NB4 (cell line): ENCODE results near the gene CCDC33.

Experiments used
- DNase-seq: peaks from one replicate; pipeline ENCODE4 v3.0.0; 2010; ENCODE audit warnings: low read depth
- H3K4me3 ChIP-seq: one replicate; pipeline ENCODE4 v1.5.1; 2011; ENCODE audit warnings: mild to moderate bottlenecking, low read depth, low read length, moderate library complexity
- MYC ChIP-seq: IDR thresholded peaks from 2 replicates; pipeline ENCODE4 v1.6.1; 2011; ENCODE audit warnings: low read depth, low read length
- POLR2A ChIP-seq: IDR thresholded peaks from 2 replicates; pipeline ENCODE4 v1.6.1; 2011; ENCODE audit warnings: mild to moderate bottlenecking; ENCODE audit not compliant: insufficient read length; ENCODE audit errors: extremely low read depth
- TF ChIP-seq, protein P1 (sequence below): IDR thresholded peaks from 2 replicates; pipeline ENCODE4 v1.6.1; 2011; ENCODE audit warnings: low read depth, low read length
- TF ChIP-seq, protein P2 (sequence below): IDR thresholded peaks from one replicate; pipeline ENCODE4 v1.5.1; 2012; ENCODE audit warnings: low read depth, low read length

The CCDC33 gene

DNA sequence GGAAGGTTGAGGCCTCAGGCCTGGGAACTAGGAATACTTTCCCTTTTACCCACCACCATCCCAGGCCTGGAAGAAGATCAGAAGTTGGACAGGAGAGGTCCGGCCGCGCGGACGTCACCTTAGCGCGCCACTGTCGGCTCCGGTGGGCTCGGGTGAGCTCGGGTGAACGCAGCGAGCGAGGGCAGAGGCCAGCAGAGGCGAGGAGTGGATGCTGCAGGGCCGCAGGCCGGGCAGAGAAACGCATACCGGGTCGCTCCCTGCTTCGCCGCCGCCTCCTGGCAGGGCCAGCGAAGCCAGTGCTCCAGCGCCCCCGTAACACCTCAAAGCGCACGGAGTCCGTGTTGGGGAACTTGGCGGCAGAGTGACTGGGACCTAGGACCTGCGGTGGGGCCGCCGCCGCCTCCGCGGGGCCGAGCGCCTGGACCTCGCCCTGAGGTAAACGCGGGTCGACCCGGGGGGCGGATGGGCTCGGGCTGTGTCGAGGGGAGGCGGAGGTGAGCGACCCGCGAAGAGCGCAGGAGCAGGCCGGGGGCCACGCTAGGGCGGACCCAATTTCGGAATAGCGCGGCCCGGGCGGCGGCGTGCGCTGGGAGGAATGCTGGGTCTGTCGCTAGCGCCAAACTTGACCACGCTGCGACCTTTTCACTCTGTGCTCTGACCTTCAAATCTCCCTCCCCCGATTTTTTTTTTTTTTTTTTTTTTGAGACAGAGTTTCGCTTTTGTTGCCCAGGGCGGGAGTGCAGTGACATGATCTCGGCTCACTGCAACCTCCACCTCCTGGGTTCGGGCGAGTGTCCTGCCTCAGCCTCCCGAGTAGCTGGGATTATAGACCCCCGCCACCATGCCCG lies 129.7 kb downstream of the CCDC33 start:
- H3K4me3 ChIP-seq, result no peak overlapping the region
- no peak for DNase-seq

DNA sequence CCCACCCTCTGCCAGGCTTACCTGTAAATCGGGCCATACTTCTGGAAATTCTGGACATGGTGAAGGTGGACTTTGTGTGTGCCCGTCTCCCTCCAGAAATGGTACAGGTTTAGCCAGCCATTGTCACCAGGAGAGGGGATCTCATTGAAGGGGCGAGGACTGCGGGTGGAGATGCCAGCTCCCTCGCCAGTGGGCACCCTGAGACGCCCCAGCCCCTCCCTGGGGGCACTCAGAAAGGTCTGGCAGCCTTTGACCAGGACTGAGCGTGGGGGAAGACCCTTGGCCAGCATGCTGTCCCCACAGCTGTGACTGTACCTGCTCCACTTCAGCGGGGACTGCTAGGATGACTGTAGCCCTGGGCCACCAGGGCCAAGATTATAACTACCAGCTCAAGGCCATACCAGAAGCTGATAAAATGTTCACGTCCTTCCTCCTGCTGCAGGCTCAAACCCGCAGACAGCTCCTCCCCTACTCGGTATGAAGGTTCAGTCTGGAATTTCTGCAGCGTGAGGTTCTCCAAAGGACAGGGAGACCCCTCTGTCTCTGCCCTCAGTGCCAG lies 131.2 kb downstream of the CCDC33 start, which contains the start of gene CYP11A1:
Gene CYP11A1 (minus strand): TSS at position 351 of the 559 bp plus-strand sequence. CDS start 61 bp downstream, at position 290.
- TF ChIP-seq, protein P1, sequence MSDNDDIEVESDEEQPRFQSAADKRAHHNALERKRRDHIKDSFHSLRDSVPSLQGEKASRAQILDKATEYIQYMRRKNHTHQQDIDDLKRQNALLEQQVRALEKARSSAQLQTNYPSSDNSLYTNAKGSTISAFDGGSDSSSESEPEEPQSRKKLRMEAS, result no peak
- DNase-seq, result no peak
- no peak within 1 kb of the TSS for H3K4me3 ChIP-seq

More for the DNA sequence above, 129.7 kb downstream of the CCDC33 start:
- TF ChIP-seq POLR2A (no peak), MYC (no peak)
- TF ChIP-seq, protein P1, result no peak
- TF ChIP-seq, protein P2, sequence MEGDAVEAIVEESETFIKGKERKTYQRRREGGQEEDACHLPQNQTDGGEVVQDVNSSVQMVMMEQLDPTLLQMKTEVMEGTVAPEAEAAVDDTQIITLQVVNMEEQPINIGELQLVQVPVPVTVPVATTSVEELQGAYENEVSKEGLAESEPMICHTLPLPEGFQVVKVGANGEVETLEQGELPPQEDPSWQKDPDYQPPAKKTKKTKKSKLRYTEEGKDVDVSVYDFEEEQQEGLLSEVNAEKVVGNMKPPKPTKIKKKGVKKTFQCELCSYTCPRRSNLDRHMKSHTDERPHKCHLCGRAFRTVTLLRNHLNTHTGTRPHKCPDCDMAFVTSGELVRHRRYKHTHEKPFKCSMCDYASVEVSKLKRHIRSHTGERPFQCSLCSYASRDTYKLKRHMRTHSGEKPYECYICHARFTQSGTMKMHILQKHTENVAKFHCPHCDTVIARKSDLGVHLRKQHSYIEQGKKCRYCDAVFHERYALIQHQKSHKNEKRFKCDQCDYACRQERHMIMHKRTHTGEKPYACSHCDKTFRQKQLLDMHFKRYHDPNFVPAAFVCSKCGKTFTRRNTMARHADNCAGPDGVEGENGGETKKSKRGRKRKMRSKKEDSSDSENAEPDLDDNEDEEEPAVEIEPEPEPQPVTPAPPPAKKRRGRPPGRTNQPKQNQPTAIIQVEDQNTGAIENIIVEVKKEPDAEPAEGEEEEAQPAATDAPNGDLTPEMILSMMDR, result no peak

DNA sequence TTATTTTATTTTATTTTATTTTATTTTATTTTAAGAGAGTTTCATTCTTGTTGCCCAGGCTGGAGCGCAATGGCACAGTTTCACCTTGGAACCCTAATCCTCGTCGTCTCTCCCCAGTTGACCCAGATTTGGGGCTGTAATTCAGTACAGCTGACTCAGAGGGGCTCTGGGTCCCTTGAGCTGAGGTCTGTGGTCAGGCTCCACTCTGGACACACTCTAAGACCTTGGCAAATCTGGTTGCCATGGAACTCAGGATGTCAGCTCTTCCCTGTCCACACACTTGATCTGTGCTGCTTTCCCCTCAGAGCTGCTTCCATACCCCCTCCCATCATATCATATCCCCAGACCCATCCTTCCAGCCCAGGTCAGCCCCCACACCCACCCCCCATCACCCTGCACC lies 132.0 kb downstream of the CCDC33 start:
- H3K4me3 ChIP-seq, result no peak overlapping the region
- TF ChIP-seq POLR2A, result no peak
- TF ChIP-seq, protein P2, result no peak
- TF ChIP-seq, protein P1, result no peak
- TF ChIP-seq MYC, result no peak
- DNase-seq, result no peak

DNA sequence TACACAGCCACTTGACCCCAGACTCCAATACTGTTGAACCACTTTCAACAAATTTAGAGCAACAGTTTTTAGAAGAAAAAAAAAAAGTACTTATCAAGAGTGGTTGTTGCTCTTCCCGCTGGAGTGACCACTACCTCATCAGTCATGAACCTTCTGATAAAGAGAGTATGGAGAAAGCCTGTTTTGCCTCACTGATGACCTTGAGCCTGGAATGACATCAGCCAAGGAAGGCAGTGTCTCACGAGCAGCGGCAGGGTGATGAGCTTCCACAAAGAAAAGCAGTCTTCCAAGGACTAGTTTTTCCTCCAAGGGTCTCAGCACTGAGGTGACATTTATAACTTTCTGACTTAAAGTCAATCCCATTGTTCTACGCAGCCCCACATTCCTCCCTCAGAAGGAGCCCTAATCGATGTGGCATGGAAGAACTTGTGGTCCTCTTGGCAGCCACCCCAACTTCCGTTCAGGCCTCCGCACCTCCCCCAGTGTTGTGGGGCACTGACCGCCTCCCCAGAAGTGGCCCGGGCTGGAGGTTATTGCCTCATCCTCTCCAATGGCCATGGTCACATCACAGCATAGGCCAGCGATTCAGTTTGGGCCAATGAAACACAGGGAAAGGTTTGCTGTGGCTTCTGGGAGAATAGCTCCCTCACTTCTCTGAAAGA lies 133.1 kb downstream of the CCDC33 start:
- TF ChIP-seq MYC (no peak), POLR2A (no peak)
- TF ChIP-seq, protein P2, result no peak
- TF ChIP-seq, protein P1, result no peak
- no peak for DNase-seq
- no peak overlapping the region for H3K4me3 ChIP-seq

DNA sequence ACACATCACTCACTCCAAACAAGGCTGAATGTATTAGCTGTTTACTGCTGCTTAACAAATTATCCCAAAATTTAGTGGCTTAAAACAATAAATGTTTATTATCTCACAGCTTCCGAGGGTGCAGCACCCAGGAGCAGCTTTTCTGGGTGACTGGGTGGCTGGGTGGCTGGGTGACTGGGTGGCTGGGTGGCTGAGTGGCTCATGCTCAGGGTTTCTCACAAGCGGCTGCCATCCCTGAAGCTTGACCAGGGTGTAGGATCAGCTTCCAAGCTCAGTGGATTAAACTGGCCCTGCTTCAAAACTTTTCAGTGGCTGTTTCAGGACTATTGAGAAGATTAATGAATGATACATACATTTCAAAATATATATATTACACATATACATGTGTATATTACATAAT lies 133.6 kb downstream of the CCDC33 start:
- TF ChIP-seq, protein P1, result no peak
- TF ChIP-seq, protein P2, result no peak
- TF ChIP-seq MYC (no peak), POLR2A (no peak)
- H3K4me3 ChIP-seq, result no peak overlapping the region
- no peak for DNase-seq

DNA sequence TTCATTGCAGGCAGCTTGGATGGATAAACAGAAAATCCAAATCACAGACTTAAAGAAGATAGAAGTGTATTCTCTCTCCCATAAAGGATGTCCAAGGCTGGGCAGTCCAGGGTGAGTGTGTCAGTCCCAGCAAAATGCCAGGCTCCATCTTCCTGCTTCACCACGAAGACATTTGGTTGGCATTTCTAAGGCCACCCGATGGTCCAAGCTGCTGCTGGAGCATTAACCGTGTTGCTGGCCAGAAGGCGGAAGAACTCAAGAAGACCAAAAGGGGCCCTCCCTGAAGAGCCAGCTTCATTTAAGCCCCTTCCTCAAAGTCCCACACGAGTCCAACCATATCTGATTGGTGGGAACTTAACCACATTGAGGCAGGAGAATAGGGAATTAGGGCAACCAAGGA lies 134.3 kb downstream of the CCDC33 start:
- no peak for DNase-seq
- H3K4me3 ChIP-seq, result no peak overlapping the region
- TF ChIP-seq, protein P2, result no peak
- TF ChIP-seq, protein P1, result no peak
- TF ChIP-seq MYC (no peak), POLR2A (no peak)
